AG10803 (cell line): ENCODE results near the gene STAU1.
"Not testable (repeated sequence)": the region's sequence is repeated elsewhere in the genome, so short reads cannot be mapped to it uniquely, and the experiment has no call there.

Experiments used
- DNase-seq: peaks from one replicate; pipeline ENCODE4 v3.0.0; 2010; ENCODE audit warnings: low read depth
- H3K4me3 ChIP-seq: 2 replicates; pipeline ENCODE4 v1.5.1; 2011; ENCODE audit warnings: mild to moderate bottlenecking, low read length, control low read depth
- CTCF ChIP-seq: conservative IDR thresholded peaks from 2 replicates; pipeline ENCODE4 v1.5.1; 2011; ENCODE audit warnings: mild to moderate bottlenecking, low read length, control low read depth, inconsistent platforms

STAU1 gene

GRCh38 chr20:49110767-49111694 is 77.1 kb downstream of the STAU1 start:
- no peak for TF ChIP-seq CTCF
- DNase-seq, result no peak
- H3K4me3 ChIP-seq, result no peak overlapping the region

- no peak for TF ChIP-seq CTCF
- H3K4me3 ChIP-seq, result no peak overlapping the region
- no peak for DNase-seq
Observed at GRCh38 chr20:49106328-49106727, 81.8 kb downstream of the STAU1 start.

- DNase-seq, H3K4me3 ChIP-seq: not testable (repeated sequence)
Observed at GRCh38 chr20:49104979-49105547, 83.1 kb downstream of the STAU1 start.

GRCh38 chr20:49104365-49104648 is 83.8 kb downstream of the STAU1 start:
- no peak overlapping the region for H3K4me3 ChIP-seq
- TF ChIP-seq CTCF, result no peak
- no peak for DNase-seq

GRCh38 chr20:49103647-49104364 is 84.3 kb downstream of the STAU1 start:
- no peak for DNase-seq
- no peak overlapping the region for H3K4me3 ChIP-seq

GRCh38 chr20:49103019-49103418 is 85.1 kb downstream of the STAU1 start:
- DNase-seq, result no peak

More at GRCh38 chr20:49103647-49104364, 84.3 kb downstream of the STAU1 start:
- no peak for TF ChIP-seq CTCF

More at GRCh38 chr20:49103019-49103418, 85.1 kb downstream of the STAU1 start:
- no peak for TF ChIP-seq CTCF
- H3K4me3 ChIP-seq, result no peak overlapping the region
